IPS-NIHi11 (cell line): ENCODE results near the gene MMP15.
"Not testable (repeated sequence)": the region's sequence is repeated elsewhere in the genome, so short reads cannot be mapped to it uniquely, and the experiment has no call there.

ENCODE experiments used
- DNase-seq: peaks from one replicate; pipeline ENCODE4 v3.0.0; 2012; ENCODE audit warnings: mixed read lengths, low spot score

Gene MMP15

DNA sequence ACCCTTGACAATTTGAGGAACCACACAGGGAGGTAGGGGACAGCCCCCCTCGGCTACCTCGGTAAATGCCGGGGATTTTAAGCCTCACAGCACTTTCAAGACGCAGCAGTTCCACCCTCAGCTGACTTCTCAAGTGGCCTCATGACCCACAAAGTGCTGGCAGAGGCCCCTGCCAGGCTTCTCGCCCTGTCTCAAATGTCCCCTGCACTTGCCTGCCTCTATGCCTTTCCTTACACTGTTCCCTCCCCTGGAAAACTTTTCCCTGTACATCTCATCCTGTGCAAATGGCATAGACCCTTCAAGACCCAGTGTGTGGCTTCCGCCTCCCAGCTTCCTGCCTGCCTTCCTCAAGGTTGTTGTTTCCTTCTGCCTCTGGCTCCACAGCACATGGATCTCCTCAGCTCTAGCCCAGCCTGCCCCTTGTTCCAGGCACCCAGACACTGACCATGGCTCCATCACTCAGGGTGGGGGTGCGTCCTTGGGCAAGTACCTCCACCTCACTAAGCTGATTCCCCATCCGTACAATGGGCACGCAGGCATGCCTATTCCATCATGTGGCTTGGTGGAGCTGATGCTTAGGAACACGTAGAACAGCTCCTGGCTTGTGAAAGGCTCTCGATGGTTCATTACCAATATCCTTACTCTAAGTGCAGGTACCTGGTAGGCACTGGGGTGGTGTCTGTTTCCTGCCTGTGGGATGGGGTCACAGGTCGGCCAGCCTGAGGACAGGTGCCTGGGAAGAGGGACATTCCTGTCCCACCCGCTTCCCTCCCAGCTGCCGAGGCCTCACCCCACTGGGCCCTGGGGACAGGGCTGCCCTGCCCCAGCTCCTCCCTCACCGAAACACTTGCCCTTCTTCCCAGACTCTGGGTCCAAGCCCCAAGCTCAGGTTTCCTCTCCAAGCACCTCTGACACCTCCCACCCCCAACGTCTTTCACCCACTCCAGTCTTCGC, 24.0 kb downstream of the MMP15 start:
- no peak for DNase-seq

DNA sequence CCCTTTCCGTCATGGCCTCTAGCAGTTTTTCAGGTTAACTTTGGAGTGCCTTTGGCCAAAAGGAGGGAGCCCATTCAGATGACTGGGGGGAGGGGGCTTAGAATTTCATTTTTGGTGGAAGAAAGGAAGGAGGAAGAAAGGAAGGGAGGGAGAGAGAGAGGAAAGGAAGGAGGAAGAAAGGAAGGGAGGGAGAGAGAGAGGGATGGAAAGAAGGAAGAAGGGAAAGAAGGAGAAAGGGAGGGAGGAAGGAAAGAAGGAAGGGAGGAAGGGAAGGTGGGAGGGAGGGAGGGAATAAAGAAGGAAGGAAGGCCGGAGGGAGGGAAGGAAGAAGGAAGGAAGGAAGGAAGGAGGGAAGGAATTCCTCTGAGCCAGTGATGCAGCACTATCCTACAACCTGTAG, 25.7 kb downstream of the MMP15 start:
- no peak for DNase-seq

DNA sequence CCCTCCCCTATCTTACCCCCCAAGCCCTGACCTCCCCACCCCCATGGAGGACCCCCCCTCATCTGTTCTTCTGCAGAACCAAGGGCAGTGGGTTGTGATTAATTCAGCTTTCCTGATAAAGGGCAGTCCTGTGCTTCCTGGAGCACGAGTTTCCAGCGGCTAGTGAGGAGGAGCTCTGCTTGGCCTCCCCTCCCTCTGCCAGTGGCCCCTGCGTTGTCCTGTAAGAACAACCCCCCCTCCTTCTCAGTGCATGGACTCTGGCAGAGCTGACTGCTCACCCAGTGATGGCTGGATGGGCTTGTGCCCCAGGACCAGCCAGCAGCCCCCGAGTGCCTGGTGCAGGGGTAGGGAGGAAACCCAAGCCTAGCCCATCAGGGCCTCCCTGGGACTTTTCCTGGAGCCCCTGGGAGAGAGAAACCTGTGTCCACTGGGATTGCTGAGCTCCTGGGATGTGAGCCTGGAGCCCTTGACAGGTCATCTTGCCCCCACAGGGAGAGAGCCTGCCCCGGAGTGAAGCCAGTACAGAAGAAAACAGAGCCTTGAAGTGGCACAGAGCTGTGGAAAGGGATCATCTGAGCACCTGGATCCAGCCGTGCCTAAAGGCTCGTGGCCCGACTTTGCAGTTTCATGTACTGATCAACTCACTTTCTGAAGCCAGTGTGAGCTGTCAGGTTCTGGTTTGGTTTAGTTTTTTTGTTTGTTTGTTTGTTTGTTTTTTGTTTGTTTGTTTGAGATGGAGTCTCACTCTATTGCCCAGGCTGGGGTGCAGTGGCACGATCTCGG, 26.5 kb downstream of the MMP15 start:
- DNase-seq: no peak

DNA sequence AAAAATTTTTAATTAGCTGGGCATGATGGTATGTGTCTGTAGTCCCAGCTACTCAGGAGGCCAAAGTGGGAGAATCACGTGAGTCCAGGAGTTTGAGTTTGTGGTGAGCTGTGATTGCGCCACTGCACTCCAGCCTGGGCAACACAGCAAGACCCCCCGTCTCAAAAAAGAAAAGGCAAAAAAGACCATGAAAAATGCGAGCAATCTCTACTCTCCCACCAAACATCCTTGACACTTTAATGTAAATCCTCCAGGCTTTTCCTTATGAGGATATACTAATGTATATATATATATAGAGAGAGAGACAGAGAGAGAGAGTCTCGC, 28.1 kb downstream of the MMP15 start:
- DNase-seq: no peak

DNA sequence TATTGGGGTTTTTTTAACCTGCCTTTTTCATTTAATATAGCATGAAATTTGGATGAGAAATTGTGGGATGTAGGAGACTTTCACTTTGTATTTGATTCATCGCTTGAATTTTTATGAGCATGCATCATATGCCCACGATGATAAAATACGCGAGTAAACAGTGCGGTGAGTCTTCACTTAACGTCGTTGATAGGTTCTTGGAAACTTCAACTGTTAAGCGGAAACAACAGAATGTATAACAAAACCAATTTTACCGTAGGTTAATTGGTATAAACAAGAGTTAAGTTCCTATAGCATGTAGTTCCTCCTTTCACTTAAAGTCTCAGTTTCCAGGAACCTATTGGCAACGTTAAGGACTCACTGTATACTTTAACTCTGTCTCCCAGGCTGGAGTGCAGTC, 28.7 kb downstream of the MMP15 start:
- no peak for DNase-seq

DNA sequence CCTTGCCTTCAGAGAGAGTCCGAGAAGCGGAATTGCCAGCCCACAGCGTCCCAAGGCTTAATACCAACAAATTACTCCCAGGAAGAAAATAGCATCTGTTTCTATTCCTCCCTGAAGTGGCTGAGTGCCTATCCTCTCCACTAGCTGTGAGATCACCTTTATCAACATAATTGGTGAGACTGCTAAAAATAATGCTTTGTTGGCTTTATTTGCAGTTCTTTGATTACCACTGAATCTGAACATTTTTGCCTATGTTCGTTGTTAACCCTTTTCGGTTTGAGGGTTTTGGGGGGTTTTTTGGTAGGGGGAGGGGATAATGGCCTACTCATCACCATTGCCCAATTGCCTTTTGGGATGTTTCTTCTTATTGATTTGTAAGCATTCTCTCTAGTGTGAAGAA, 31.0 kb downstream of the MMP15 start:
- no peak for DNase-seq

DNA sequence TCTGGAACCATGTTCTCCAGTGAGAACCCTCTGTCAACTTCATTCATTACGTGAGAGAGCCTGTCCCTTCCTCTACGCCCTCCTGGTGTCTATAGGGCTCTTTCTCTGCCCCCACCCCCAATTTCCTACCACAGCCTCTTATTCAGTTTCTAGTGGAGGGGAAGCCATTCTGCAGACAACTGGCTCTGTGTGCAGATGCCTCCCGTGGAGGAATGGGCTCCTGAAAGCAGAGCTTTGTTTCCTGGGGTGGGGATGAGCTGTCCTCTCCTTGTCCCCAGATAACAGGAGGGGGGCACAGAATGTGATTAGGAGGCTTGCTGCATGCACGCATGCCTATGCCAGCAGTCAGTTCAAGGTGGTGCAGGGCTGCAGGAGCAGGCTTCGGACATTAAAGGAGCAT, 31.6 kb downstream of the MMP15 start:
- DNase-seq: no peak

DNA sequence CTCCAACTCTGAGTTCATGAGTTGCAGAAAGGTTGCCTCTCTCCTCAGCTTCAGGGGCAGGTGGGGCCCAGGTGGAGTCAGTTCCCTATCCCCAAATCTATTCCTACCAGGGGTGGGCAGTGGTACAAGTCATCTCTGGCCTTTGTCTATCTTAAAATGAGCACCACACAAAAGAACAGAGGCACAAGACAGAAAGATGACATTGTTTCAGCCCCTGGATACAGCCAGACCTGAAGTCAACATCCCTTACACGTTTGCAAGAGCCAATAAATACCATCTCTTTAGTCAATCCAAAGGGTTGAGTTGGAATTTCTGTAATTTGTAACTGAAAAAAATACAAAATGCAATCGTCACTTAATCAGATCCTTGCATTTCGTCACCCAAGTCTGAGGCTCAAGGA, 32.2 kb downstream of the MMP15 start:
- DNase-seq: no peak

DNA sequence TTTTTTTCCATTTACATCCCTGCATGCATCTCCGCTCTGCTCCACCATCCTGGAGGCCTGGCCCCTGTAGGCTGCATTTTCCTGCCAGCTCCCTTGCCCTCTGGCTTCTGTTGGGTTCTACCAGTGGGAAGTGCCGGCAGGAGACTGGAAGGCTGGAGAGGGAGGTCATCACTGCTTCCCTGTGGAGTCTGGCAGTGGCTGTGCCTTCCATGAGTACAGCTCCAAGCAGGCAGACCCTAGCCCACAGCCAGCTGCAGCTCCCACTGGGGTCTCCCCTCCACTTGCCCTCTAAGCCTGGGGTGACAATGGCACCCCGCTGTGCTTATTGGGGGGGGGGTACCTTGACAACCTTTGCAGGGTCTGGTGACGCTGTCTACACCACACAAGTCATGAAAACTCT, 37.3 kb downstream of the MMP15 start:
- peak; percentile 13 for DNase-seq

DNA sequence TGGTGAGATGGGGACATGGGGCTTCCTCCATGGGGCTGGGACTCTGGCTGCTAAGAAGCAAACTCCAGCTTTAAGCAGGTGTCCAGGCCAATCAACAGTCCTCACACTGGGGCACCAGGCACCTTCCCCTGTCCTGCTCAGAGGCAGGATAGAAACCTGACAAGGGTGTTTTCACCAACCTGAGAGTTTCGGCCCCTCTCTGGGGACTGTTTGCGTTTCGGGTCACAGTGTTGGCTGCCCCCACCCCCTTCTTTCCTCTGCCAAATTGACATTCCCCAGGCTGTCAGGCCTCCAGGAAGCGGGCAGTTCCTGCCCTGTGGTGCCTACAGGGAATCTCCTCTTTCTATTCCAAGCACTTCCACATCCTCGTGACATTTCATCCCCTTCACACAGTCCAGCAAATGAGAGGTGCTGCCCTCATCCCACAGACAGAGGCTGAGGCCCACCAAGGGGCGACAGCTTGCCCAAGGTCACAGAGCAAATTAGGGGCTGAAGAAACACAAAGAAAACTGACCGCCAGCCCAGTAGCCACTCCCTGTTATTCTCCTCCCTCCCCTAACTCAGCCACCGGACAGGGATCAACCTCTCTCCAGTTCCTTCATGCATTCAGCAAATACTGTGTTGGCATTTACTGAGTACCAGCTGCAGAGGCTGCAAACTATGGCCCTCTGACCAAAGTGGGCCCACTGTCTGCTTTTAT, 38.0 kb downstream of the MMP15 start:
- peak; percentile 17 for DNase-seq

DNA sequence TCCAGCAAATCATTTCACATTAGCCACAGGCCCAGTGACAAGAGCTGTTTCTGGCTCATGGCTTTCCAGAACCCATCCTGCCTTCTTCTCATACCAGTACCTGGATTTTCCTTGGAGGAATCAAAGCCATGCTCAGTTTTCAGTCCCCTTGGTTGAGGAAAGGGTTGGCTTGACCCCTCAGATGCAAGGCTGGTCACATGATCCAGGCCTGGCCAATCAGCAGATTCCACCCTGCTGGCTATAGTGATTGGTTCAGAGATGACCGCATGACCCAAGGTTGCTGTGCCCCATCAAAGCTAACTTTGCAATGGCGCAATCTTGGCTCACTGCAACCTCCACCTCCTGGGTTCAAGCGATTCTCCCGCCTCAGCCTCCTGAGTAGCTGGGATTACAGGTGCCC, 45.0 kb downstream of the MMP15 start:
- no peak for DNase-seq

DNA sequence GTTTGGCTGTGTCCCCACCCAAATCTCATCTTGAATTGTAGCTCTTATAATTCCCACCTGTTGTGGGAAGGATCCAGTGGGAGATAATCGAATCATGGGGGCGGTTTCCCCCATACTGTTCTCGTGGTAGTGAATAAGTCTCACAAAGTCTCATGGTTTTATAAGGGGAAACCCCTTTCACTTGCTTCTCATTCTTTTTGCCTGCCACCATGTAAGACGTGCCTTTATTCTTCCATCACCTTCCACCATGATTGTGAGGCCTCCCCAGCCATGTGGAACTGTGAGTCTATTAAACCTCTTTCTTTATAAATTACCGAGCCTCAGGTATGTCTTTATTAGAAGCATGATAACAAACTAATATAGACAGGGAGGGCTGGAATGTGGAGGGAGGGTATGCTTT, 46.6 kb downstream of the MMP15 start:
- DNase-seq: not testable (repeated sequence)

DNA sequence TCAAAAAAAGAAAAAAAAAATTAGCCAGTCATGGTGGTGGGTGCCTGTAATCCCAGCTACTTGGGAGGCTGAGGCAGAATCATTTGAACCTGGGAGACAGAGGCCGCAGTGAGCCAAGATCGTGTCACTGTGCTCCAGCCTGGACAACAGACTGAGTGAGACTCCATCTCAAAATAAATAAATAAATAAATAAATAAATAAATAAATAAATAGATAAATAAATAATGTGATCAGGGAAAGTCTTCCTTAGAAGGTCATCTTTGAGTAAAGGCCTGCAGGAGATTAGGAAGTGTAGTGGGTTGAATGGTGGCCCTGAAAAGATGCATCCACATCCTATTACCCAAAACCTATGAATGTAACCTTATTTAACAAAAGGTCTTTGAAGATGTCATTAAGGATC, 47.5 kb downstream of the MMP15 start:
- not testable (repeated sequence) for DNase-seq

DNA sequence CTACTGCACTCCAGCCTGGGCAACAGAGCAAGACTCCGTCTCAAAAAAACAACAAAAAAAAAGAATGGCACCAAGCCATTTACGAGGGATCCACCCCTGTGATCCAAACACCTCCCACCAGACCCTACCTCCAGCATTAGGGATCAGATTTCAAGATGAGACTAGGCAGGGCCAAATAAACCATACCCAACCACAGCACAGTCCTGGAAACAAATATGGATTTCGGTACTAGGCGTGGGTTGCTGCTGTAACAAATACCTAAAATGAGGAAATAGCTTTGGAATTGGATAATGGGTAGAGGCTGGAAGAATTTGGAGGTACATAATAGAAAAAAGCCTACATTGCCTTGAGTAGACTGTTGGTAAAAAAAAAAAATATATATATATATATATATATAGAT, 49.1 kb downstream of the MMP15 start:
- DNase-seq: no peak

DNA sequence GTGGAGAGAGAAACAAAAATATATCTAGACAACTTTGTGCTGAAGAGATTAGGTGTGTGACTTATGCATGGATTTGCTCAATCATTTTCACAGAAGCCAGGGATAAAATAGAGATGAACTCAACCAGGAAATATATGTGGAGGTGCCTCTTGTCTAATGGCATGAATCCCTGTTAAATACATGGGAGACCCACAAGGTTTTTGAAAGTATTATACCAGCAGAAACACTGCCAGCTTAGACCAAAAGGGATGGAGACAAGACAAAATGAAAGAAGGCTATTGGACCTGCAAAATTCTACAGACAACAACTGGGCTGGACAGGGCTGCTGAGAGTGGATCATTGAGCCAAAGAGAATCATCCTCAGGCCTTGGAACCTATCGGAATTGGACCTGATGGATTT, 51.0 kb downstream of the MMP15 start:
- no peak for DNase-seq

DNA sequence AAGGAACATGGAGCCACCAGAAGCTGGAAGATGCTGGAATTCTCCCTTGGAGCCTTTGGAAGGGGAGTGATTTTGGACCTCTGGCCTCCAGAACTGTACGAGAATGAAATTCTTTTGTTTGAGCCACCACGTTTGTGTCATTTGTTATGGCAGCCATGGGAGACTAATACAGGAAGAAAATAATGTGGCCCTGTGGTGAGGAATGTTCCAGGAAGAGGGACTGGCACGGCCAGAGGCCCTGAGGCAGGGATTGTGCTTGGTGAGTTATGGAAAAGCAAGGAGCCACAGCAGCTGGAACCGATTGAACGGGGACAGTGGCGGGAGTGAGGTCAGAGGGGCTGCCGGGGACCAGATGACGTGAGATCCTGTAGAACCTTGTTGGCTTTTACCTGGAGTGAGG, 52.2 kb downstream of the MMP15 start:
- no peak for DNase-seq

DNA sequence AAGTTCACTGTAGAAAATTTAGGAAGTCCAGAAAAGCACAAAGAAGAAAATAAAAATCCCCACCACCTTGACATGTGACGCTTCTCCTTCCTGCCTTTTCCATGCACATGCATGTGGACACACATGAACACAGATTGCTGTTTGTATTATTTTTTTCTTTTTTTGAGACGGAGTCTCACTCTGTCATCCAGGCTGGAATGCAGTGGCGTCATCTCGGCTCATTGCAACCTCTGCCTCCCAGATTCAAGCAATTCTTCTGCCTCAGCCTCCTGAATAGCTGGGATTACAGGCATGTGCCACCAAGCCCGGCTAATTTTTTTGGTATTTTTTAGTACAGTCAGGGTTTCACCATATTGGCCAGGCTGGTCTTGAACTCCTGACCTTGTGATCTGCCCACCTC, 55.1 kb downstream of the MMP15 start:
- not testable (repeated sequence) for DNase-seq

DNA sequence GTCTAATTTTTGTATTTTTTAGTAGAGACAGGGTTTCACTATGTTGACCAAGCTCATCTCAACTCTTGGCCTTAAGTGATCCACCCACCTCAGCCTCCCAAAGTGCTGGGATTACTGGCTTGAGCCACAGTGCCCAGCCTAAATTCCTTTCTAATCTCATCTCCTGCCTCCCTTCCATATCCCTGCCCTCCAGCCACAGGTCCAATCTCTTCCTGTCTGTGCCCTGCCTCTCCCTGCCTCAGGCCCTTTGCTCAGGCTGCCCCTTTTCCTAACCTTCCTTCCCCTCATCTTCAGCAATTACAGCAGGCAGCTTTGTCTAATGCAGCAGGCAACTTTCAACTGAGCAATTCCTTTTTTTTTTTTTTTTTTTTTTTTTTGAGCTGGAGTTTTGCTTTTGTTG, 56.8 kb downstream of the MMP15 start:
- no peak for DNase-seq

DNA sequence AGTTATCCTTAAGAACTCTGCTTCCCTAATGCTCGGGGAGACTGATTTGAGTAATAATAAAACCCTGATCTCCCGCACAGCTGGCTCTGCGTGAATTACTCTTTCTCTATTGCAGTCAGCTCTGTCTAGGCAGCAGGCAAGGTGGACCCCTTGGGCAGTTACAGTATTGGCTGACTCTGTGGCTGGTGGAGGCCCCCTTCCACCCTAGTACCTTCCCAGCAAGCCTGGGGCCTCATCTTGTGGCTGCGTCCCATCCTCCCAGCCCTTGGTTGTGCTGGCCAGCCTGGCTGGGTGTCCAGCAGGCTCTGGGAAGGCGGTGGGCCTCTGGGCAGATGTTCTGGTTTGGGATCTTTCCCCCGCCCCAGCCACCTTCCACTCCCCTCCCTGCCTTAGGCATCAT, 59.1 kb downstream of the MMP15 start:
- DNase-seq: no peak

DNA sequence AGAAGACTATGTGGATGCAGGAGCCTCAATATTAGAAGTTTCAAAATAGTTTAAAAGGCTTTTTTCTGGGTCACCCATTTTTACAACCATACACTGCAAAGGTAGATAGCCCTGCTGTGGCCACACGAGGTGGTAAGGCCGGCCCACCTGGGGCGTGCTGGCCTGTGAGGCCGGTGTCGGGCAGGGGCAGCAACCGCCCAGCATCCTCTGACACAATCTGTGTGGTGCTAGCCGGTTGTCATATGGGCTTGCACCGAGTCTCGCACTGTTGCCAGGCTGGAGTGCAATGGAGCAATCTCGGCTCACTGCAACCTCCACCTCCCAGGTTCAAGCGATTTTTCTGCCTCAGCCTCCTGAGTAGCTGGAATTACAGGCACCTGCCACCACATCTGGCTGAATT, 59.6 kb downstream of the MMP15 start:
- no peak for DNase-seq

DNA sequence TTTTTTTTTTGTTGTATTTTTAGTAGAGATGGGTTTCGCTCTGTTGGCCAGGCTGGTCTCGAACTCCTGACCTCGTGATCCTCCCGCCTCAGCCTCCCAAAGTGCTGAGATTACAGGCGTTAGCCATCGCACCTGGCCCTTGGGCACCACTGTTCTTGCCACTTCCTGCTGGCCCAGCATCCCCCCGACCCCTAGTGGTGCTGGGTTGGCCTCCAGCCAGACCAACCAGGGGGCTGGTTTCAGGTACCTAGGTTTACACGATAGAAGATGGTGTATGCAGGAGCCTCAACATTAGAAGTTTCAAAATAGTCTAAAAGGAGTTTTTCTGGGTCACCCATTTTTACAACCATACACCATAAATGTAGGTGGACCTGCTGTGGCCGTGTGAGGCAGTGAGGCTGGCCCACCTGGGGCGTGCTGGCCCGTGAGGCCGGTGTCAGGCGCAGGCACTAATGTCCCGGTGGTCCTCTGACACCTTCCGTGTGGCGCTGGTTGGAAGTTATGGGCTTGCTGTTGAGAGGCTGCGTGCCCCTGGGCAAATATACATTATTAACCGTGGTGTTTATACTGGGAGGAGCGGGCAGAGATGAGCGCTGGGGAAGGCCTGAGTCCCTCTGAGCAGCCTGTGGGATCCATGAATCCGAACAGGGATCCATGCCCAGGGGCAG, 60.2 kb downstream of the MMP15 start:
- no peak for DNase-seq
